GM23338 (cell line): ENCODE results near the gene COA1. TPM values are rescaled to one million over a fixed set of nuclear protein-coding genes. Genes with fewer than 3 reads are reported as not detected.

ENCODE experiments used
- ATAC-seq: fragments of 200-7000 bp; cut with Tn5 transposase; 3 replicates; pipeline ENCODE4 v1.9.1; 2020
- DNase-seq: peaks from one replicate; pipeline ENCODE4 v3.0.0-alpha.2; 2015; ENCODE audit warnings: low spot score
- H2AFZ ChIP-seq: fragments of 200-600 bp; sonication (generic); 2 replicates; pipeline ENCODE4 v1.8.0; 2016; ENCODE audit warnings: antibody characterized with exemption, mild to moderate bottlenecking, moderate library complexity
- H3F3A ChIP-seq: fragments of 200-600 bp; sonication (generic); replicated peaks from 2 replicates; pipeline ENCODE4 v1.8.0; 2017; ENCODE audit warnings: antibody characterized with exemption, mixed run types, low read depth
- H3K27ac ChIP-seq: fragments of 200-600 bp; sonication (generic); 2 replicates; pipeline ENCODE4 v1.6.1; 2016; ENCODE audit warnings: low read depth
- H3K27me3 ChIP-seq: fragments of 200-600 bp; sonication (generic); 2 replicates; pipeline ENCODE4 v1.8.0; 2016; ENCODE audit warnings: mild to moderate bottlenecking, mixed run types, moderate library complexity; ENCODE audit not compliant: insufficient read depth
- H3K36me3 ChIP-seq: fragments of 200-600 bp; sonication (generic); 2 replicates; pipeline ENCODE4 v1.8.0; 2016; ENCODE audit warnings: mild to moderate bottlenecking; ENCODE audit not compliant: insufficient read depth
- H3K4me1 ChIP-seq: fragments of 200-600 bp; sonication (generic); 2 replicates; pipeline ENCODE4 v1.8.0; 2016; ENCODE audit warnings: mild to moderate bottlenecking, moderate library complexity; ENCODE audit not compliant: insufficient read depth
- H3K4me2 ChIP-seq: fragments of 200-600 bp; sonication (generic); 2 replicates; pipeline ENCODE4 v1.7.1; 2017; ENCODE audit warnings: mixed run types
- H3K4me3 ChIP-seq: fragments of 200-600 bp; sonication (generic); 2 replicates; pipeline ENCODE4 v1.6.1; 2016; ENCODE audit warnings: mixed run types
- H3K79me2 ChIP-seq: fragments of 200-600 bp; sonication (generic); replicated peaks from 2 replicates; pipeline ENCODE4 v1.8.0; 2017; ENCODE audit warnings: mild to moderate bottlenecking; ENCODE audit not compliant: insufficient read depth
- H3K9me2 ChIP-seq: fragments of 200-600 bp; sonication (generic); 2 replicates; pipeline ENCODE4 v1.8.0; 2017; ENCODE audit not compliant: insufficient read depth
- H4K20me1 ChIP-seq: fragments of 200-600 bp; sonication (generic); replicated peaks from 2 replicates; pipeline ENCODE4 v1.8.0; 2017; ENCODE audit warnings: mild to moderate bottlenecking; ENCODE audit not compliant: insufficient read depth
- H3K27ac Mint-ChIP-seq: 2 replicates; pipeline ENCODE4 v1.8.0; 2020; ENCODE audit warnings: inconsistent platforms, mild to moderate bottlenecking, moderate library complexity, mixed read lengths
- H3K27me3 Mint-ChIP-seq: 3 replicates; pipeline ENCODE4 v1.8.0; 2022; ENCODE audit warnings: low read depth, mild to moderate bottlenecking, moderate library complexity, mixed read lengths, inconsistent platforms; ENCODE audit not compliant: insufficient read depth, poor library complexity
- H3K36me3 Mint-ChIP-seq: 3 replicates; pipeline ENCODE4 v1.8.0; 2021; ENCODE audit warnings: low read depth, mild to moderate bottlenecking, inconsistent platforms, moderate library complexity, mixed read lengths
- H3K4me1 Mint-ChIP-seq: 3 replicates; pipeline ENCODE4 v1.8.0; 2020; ENCODE audit warnings: mild to moderate bottlenecking, inconsistent platforms, mixed read lengths
- H3K4me3 Mint-ChIP-seq: 3 replicates; pipeline ENCODE4 v1.8.0; 2021; ENCODE audit warnings: moderate library complexity, mild to moderate bottlenecking, inconsistent platforms, mixed read lengths
- H3K9me3 Mint-ChIP-seq: 3 replicates; pipeline ENCODE4 v1.8.0; 2020; ENCODE audit warnings: moderate library complexity, mild to moderate bottlenecking, inconsistent platforms, mixed read lengths
- CREB1 ChIP-seq: fragments of 250-450 bp; sonication (Bioruptor Pico); IDR thresholded peaks from 2 replicates; pipeline ENCODE4 v1.5.0; 2020; ENCODE audit warnings: low read depth, mild to moderate bottlenecking, moderate library complexity
- EZH2 ChIP-seq: fragments of 200-600 bp; sonication (generic); IDR thresholded peaks from one replicate; pipeline ENCODE4 v1.8.0; 2017; ENCODE audit warnings: antibody characterized with exemption, mild to moderate bottlenecking, low read depth; ENCODE audit not compliant: unreplicated experiment
- EZH2phosphoT487 ChIP-seq: fragments of 200-600 bp; sonication (generic); IDR thresholded peaks from one replicate; pipeline ENCODE4 v1.8.1; 2018; ENCODE audit warnings: antibody characterized with exemption; ENCODE audit not compliant: unreplicated experiment
- JUNB ChIP-seq: IDR thresholded peaks from one replicate; pipeline ENCODE4 v1.6.1; 2016; ENCODE audit warnings: antibody characterized with exemption; ENCODE audit not compliant: unreplicated experiment
- NANOG ChIP-seq: IDR thresholded peaks from 2 replicates; pipeline ENCODE4 v1.6.1; 2016; ENCODE audit warnings: antibody characterized with exemption, borderline replicate concordance
- POLR2AphosphoS5 ChIP-seq: IDR thresholded peaks from 2 replicates; pipeline ENCODE4 v1.6.1; 2016; ENCODE audit warnings: antibody characterized with exemption, low read depth
- STAT1 ChIP-seq: IDR thresholded peaks from one replicate; pipeline ENCODE4 v1.6.1; 2016; ENCODE audit warnings: antibody characterized with exemption; ENCODE audit not compliant: unreplicated experiment
- ZNF114 ChIP-seq: fragments of 250-450 bp; sonication (Bioruptor Pico); IDR thresholded peaks from 2 replicates; pipeline ENCODE4 v1.5.0; 2020; ENCODE audit warnings: mild to moderate bottlenecking, moderate library complexity
- ZNF331 ChIP-seq: fragments of 250-450 bp; sonication (Bioruptor Pico); IDR thresholded peaks from 2 replicates; pipeline ENCODE4 v1.5.0; 2020; ENCODE audit warnings: low read depth, mild to moderate bottlenecking, moderate library complexity
- polyA plus RNA-seq: library from polyadenylated mRNA; unstranded; fragments of >200 nt; fragmentation: Nextera tagmentation; extraction: Ambion mirVana; gene quantifications from 2 replicates; pipeline ENCODE4 v1.2.1, GENCODE V29; 2016
- total RNA-seq: library from RNA; depleted of rRNA; stranded (reverse); fragments of >200 nt; shearing (Covaris generic); gene quantifications from 2 replicates; pipeline ENCODE4 v1.2.3, GENCODE V29; 2014
- TF ChIP-seq, protein P1 (sequence below): IDR thresholded peaks from one replicate; pipeline ENCODE4 v1.6.1; 2018; ENCODE audit warnings: antibody characterized with exemption; ENCODE audit not compliant: unreplicated experiment
- TF ChIP-seq, protein P2 (sequence below): IDR thresholded peaks from 2 replicates; pipeline ENCODE4 v1.6.1; 2016; ENCODE audit warnings: antibody characterized with exemption
- TF ChIP-seq, protein P3 (sequence below), 2 experiments: fragments of 200-600 bp in 1 of 2; sonication (generic) in 1 of 2; conservative IDR thresholded peaks; 2 replicates each; pipeline versions ENCODE4 v1.5.1 to v1.6.1; 2016 to 2017; ENCODE audit warnings: antibody characterized with exemption in 2 of 2, low read depth in 2 of 2, mild to moderate bottlenecking in 2 of 2, moderate library complexity in 1 of 2
- TF ChIP-seq, protein P4 (sequence below): fragments of 250-450 bp; sonication (Bioruptor Pico); IDR thresholded peaks from 2 replicates; pipeline ENCODE4 v1.5.0; 2020; ENCODE audit warnings: mild to moderate bottlenecking, moderate library complexity

Gene COA1
- total and polyA plus RNA-seq, 2 experiments from 2014 or later, result 156 to 158 TPM

DNA sequence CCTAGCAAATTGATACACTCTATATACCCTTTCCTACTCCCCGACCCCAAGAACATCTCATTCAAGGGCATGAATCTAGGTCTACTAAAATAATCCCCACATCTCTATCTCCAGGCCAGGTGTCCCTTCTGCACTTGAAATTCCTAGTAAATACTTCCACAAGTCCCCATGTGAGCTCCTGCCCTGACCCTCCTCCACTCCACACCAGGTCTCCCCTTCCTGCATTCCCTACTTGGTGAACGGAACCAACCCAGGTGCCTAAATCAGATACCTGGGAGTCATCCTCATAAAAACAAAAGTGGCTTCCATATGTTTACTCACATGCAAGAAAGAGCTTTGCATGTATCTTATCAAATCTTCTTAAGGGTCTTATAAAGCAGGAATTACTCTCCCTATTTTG, 69.2 kb downstream of the COA1 start:
- Mint-ChIP-seq H3K27me3 (peaks cover 3% of the 10 kb centered on the region), H3K4me1 (peaks cover 34% of the 10 kb centered on the region), H3K27ac (peak overlapping the region; percentile 72), H3K4me3 (peak overlapping the region; percentile 5; the same call in 1 of the 3 replicates), H3K36me3 (peaks cover 28% of the 10 kb centered on the region), H3K9me3 (no peaks in the 10 kb centered on the region)
- TF ChIP-seq, protein P1, sequence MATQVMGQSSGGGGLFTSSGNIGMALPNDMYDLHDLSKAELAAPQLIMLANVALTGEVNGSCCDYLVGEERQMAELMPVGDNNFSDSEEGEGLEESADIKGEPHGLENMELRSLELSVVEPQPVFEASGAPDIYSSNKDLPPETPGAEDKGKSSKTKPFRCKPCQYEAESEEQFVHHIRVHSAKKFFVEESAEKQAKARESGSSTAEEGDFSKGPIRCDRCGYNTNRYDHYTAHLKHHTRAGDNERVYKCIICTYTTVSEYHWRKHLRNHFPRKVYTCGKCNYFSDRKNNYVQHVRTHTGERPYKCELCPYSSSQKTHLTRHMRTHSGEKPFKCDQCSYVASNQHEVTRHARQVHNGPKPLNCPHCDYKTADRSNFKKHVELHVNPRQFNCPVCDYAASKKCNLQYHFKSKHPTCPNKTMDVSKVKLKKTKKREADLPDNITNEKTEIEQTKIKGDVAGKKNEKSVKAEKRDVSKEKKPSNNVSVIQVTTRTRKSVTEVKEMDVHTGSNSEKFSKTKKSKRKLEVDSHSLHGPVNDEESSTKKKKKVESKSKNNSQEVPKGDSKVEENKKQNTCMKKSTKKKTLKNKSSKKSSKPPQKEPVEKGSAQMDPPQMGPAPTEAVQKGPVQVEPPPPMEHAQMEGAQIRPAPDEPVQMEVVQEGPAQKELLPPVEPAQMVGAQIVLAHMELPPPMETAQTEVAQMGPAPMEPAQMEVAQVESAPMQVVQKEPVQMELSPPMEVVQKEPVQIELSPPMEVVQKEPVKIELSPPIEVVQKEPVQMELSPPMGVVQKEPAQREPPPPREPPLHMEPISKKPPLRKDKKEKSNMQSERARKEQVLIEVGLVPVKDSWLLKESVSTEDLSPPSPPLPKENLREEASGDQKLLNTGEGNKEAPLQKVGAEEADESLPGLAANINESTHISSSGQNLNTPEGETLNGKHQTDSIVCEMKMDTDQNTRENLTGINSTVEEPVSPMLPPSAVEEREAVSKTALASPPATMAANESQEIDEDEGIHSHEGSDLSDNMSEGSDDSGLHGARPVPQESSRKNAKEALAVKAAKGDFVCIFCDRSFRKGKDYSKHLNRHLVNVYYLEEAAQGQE, result no peak
- TF ChIP-seq ZNF331 (CRISPR knock-in tag) (no peak), POLR2AphosphoS5 (no peak), ZNF114 (CRISPR knock-in tag) (no peak), STAT1 (no peak), CREB1 (CRISPR knock-in tag) (no peak), EZH2 (no peak), EZH2phosphoT487 (no peak), NANOG (no peak), JUNB (no peak)
- TF ChIP-seq, protein P2, sequence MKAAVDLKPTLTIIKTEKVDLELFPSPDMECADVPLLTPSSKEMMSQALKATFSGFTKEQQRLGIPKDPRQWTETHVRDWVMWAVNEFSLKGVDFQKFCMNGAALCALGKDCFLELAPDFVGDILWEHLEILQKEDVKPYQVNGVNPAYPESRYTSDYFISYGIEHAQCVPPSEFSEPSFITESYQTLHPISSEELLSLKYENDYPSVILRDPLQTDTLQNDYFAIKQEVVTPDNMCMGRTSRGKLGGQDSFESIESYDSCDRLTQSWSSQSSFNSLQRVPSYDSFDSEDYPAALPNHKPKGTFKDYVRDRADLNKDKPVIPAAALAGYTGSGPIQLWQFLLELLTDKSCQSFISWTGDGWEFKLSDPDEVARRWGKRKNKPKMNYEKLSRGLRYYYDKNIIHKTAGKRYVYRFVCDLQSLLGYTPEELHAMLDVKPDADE, result no peak
- TF ChIP-seq, protein P3, sequence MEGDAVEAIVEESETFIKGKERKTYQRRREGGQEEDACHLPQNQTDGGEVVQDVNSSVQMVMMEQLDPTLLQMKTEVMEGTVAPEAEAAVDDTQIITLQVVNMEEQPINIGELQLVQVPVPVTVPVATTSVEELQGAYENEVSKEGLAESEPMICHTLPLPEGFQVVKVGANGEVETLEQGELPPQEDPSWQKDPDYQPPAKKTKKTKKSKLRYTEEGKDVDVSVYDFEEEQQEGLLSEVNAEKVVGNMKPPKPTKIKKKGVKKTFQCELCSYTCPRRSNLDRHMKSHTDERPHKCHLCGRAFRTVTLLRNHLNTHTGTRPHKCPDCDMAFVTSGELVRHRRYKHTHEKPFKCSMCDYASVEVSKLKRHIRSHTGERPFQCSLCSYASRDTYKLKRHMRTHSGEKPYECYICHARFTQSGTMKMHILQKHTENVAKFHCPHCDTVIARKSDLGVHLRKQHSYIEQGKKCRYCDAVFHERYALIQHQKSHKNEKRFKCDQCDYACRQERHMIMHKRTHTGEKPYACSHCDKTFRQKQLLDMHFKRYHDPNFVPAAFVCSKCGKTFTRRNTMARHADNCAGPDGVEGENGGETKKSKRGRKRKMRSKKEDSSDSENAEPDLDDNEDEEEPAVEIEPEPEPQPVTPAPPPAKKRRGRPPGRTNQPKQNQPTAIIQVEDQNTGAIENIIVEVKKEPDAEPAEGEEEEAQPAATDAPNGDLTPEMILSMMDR (conservative IDR thresholded peaks at IDR 0.05; ENCODE audit: low read depth in 2 of 2), result no peak
- TF ChIP-seq, protein P4, sequence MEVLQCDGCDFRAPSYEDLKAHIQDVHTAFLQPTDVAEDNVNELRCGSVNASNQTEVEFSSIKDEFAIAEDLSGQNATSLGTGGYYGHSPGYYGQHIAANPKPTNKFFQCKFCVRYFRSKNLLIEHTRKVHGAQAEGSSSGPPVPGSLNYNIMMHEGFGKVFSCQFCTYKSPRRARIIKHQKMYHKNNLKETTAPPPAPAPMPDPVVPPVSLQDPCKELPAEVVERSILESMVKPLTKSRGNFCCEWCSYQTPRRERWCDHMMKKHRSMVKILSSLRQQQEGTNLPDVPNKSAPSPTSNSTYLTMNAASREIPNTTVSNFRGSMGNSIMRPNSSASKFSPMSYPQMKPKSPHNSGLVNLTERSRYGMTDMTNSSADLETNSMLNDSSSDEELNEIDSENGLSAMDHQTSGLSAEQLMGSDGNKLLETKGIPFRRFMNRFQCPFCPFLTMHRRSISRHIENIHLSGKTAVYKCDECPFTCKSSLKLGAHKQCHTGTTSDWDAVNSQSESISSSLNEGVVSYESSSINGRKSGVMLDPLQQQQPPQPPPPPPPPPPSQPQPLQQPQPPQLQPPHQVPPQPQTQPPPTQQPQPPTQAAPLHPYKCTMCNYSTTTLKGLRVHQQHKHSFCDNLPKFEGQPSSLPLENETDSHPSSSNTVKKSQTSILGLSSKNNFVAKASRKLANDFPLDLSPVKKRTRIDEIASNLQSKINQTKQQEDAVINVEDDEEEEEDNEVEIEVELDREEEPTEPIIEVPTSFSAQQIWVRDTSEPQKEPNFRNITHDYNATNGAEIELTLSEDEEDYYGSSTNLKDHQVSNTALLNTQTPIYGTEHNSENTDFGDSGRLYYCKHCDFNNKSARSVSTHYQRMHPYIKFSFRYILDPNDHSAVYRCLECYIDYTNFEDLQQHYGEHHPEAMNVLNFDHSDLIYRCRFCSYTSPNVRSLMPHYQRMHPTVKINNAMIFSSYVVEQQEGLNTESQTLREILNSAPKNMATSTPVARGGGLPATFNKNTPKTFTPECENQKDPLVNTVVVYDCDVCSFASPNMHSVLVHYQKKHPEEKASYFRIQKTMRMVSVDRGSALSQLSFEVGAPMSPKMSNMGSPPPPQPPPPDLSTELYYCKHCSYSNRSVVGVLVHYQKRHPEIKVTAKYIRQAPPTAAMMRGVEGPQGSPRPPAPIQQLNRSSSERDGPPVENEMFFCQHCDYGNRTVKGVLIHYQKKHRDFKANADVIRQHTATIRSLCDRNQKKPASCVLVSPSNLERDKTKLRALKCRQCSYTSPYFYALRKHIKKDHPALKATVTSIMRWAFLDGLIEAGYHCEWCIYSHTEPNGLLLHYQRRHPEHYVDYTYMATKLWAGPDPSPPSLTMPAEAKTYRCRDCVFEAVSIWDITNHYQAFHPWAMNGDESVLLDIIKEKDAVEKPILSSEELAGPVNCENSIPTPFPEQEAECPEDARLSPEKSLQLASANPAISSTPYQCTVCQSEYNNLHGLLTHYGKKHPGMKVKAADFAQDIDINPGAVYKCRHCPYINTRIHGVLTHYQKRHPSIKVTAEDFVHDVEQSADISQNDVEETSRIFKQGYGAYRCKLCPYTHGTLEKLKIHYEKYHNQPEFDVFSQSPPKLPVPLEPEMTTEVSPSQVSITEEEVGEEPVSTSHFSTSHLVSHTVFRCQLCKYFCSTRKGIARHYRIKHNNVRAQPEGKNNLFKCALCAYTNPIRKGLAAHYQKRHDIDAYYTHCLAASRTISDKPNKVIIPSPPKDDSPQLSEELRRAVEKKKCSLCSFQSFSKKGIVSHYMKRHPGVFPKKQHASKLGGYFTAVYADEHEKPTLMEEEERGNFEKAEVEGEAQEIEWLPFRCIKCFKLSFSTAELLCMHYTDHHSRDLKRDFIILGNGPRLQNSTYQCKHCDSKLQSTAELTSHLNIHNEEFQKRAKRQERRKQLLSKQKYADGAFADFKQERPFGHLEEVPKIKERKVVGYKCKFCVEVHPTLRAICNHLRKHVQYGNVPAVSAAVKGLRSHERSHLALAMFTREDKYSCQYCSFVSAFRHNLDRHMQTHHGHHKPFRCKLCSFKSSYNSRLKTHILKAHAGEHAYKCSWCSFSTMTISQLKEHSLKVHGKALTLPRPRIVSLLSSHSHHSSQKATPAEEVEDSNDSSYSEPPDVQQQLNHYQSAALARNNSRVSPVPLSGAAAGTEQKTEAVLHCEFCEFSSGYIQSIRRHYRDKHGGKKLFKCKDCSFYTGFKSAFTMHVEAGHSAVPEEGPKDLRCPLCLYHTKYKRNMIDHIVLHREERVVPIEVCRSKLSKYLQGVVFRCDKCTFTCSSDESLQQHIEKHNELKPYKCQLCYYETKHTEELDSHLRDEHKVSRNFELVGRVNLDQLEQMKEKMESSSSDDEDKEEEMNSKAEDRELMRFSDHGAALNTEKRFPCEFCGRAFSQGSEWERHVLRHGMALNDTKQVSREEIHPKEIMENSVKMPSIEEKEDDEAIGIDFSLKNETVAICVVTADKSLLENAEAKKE (CRISPR knock-in tag), result no peak
- Histone ChIP-seq H4K20me1 (no peaks in the 10 kb centered on the region), H3K4me2 (peak overlapping the region; percentile 66), H3F3A (no peaks in the 10 kb centered on the region), H3K4me1 (peaks cover 52% of the 10 kb centered on the region), H3K27ac (peak overlapping the region; percentile 75), H3K36me3 (no peaks in the 10 kb centered on the region), H3K27me3 (no peaks in the 10 kb centered on the region), H2AFZ (no peak overlapping the region), H3K4me3 (no peak overlapping the region), H3K9me2 (no peaks in the 10 kb centered on the region), H3K79me2 (peaks cover 97% of the 10 kb centered on the region)
- peak; percentile 52 for DNase-seq
- peak; percentile 74 for ATAC-seq
